ENCODE measurements around the gene GLUD1.
"Not testable (repeated sequence)": the region's sequence is repeated elsewhere in the genome, so short reads cannot be mapped to it uniquely, and the experiment has no call there.

The GLUD1 gene

DNA sequence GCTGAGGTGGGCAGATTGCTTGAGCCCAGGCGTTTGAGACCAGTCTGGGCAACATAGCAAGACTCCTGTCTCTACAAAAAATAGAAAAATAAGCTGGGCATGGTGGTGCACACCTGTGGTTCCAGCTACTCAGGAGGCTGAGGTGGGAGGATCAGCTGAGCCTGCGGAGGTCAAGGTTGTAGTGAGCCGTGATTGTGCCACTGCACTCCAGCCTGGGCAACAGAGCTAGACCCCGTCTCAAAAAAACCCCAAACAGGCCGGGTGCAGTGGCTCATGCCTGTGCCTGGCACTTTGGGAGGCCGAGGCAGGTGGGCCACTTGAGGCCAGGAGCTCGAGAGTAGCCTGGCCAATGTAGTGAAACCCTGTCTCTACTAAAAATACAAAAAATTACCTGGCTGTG, 51.1 kb downstream of the GLUD1 start:
- DNase-seq (ENCODE audit: low spot score), result not testable (repeated sequence)

- no peak for DNase-seq (ENCODE audit: low spot score)
These were observed 55.9 kb downstream of the GLUD1 start for GRCh38 chr10:87038786-87039185.

DNA sequence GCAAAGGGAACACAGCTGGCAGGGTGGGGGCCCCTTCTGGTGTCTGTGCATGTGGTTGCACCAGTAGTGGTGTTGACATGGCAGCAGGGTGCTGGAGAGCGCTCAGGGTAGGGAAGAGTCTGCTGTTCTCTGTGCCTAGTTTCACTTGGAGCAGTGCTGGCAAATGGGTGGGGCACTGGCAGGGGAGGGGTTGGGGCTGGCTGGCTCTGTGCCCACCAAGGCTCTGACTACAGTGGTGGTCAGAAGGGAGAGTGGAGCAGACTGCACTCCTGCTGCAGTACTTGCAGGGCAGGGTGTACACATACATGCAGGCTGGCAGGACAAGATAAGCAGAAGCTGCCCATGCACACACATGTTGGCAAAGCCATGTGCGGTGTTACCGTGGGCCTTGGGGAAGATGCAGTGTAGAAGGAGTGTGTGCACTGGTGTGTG, 56.3 kb downstream of the GLUD1 start:
- DNase-seq (ENCODE audit: low spot score), result no peak

GRCh38 chr10:87036623-87037022, 58.0 kb downstream of the GLUD1 start:
- no peak for DNase-seq (ENCODE audit: low spot score)

DNA sequence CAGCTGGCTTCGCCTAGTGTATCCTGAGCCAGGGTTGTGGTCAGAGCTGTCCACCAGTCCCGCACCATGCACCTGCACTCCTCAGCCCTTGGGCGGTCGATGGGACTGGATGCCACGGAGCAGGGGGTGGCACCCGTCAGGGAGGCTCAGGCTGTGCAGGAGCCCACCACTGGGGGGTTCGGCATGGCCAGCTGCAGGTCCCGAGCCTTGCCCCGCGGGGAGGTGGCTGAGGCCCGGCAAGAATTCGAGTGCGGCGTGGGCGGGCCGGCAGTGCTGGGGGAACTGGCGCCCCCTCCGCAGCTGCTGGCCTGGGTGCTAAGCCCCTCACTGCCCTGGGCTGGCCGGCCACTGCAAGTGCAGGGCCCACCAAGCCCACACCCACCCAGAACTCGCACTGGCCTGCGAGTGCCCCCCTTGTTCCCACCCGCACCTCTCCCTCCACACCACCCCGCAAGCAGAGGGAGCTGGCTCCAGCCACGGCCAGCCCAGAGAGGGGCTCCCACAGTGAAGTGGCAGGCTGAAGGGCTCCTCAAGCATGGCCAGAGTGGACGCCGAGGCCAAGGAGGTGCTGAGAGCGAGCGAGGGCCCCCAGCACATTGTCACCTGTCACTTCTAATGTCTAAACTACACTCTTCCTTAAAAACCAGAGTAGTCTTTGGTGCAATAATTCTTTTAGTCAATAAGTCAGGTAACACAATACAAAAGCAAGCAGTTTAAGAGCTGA, 63.6 kb downstream of the GLUD1 start:
- no peak for DNase-seq (ENCODE audit: low spot score)

DNA sequence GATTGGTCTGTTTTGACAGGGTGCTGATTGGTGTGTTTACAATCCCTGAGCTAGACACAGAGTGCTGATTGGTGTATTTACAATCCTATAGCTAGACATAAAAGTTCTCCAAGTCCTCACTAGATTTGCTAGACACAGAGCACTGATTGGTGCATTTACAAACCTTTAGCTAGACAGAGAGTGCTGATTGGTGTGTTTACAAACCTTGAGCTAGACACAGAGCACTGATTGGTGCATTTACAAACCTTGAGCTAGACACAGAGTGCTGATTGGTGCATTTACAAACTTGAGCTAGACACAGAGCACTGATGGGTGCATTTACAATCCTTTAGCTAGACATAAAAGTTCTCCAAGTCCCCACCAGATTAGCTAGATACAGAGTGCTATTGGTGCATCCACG, 64.2 kb downstream of the GLUD1 start:
- DNase-seq (ENCODE audit: low spot score), result not testable (repeated sequence)

GRCh38 chr10:87026747-87027508, 67.7 kb downstream of the GLUD1 start:
- not testable (repeated sequence) for DNase-seq (ENCODE audit: low spot score)

DNA sequence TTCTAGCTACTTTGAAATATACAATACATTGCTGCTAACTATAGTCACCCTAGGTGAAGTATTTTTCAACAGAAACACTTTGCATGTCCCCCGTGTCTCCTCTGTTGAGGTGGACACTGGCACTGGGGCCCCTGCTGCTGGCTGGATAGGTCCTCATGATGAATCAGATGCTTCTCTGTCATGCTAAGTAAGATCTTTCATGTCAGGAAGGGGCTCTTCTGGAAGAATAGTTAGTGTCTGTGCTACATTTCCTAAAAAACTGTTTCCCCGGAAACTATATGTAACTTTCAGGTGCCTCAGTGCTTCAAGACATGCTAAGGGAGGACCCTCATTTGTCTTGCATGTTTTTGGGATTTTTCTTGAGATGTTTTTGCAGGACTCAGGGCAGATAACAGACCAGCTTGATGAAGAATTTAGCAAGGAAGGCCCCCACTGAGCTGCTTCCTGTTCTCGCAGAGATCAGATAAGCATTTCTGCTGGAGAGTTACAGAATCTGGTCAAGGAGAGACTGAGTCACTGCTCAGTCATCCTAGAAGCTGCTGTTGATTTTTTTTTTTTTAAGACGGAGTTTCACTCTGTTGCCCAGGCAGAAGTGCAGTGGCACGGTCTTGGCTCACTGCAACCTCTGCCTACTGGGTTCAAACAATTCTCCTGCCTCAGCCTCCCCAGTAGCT, 69.2 kb downstream of the GLUD1 start:
- not testable (repeated sequence) for DNase-seq (ENCODE audit: low spot score)

DNA sequence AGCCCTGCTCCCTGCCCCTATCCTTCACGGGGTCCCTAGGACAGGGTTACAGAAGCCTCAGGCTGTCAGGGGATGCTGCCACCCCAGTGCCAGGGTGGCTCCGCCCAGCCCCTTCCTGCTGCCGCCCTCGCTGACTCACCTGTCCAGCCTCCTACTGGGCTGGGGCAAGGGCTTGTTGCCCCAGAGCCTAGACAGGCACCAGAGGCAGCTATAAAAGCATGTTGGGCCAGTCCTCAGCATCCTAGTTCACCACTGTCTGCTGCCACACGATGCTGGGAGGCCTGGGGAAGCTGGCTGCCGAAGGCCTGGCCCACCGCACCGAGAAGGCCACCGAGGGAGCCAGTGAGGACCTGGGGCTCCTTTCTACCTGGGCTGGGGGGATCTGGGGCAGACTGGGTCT, 74.6 kb downstream of the GLUD1 start, which contains the start of gene FAM25A:
TSS of gene FAM25A (plus strand) at position 239 of the 400 bp plus-strand sequence. CDS start at position 270, 31 bp downstream.
- DNase-seq (ENCODE audit: low spot score), result not testable (repeated sequence)

- DNase-seq (ENCODE audit: low spot score), result not testable (repeated sequence)
These were observed 75.1 kb downstream of the GLUD1 start for GRCh38 chr10:87019504-87019903.

- DNase-seq (ENCODE audit: low spot score), result not testable (repeated sequence)
These were observed 75.6 kb downstream of the GLUD1 start for GRCh38 chr10:87019066-87019465.

GRCh38 chr10:87018127-87018526, 76.5 kb downstream of the GLUD1 start:
- DNase-seq (ENCODE audit: low spot score), result not testable (repeated sequence)

DNA sequence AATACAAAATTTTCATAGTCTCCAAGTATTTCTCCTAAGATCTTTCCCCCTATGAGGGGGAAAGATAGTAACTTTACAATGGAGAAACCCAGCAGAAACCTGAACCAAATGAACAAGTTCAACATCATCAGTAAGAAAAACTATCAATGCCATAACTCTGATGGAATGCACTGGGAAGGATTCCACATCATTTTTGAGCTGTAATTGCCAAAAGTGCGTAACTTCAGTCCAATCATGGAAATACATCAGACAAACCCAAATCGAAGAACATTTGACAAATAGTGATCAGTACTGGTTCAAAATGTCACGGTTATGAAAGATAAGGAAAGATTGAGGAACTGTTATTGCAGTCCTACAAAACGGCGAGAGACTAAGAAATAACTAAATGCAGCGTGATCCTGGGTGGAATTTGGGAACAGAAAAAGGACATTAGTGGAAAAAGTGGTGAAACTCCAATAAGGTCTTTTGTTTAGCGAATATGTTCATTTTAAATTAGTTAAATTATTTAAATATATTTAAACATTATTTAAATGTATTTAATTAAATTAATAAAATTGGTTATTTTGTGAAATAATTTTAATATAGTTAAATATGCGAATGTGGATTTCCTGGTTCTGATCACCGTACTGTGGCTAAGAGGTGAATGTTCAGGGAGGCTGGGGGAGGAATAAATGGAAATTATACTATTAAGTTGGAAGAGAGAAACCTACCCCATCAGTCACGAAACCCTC, 79.5 kb downstream of the GLUD1 start:
- not testable (repeated sequence) for DNase-seq (ENCODE audit: low spot score)

DNA sequence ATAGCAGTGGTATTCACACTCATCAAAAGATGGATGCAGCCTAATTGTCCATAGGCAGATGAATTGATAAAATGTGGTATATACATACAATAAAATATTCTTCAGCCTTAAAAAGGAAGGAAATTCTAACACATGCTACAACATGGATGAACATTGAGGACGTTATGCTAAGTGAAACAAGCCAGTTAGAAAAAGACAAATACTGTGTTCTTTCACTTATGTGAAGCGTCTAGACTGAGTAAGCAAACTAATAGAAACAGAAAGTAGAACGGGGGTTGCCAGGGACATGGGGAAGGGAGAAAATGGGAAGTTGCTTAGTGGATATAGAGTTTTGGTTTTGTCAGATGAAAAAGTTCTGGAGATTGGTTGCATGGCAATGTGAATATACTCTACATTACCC, 81.1 kb downstream of the GLUD1 start:
- not testable (repeated sequence) for DNase-seq (ENCODE audit: low spot score)

DNA sequence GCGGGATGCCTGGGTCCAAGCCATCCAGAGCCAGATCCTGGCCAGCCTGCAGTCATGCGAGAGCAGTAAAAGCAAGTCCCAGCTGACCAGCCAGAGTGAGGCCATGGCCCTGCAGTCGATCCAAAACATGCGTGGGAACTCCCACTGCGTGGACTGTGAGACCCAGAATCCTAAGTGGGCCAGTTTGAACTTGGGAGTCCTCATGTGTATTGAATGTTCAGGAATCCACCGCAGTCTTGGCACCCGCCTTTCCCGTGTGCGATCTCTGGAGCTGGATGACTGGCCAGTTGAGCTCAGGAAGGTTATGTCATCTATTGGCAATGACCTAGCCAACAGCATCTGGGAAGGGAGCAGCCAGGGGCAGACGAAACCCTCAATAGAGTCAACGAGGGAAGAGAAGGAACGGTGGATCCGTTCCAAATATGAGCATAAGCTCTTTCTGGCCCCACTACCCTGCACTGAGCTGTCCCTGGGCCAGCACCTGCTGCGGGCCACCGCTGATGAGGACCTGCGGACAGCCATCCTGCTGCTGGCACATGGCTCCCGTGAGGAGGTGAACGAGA, 85.4 kb downstream of the GLUD1 start:
- DNase-seq (ENCODE audit: low spot score), result not testable (repeated sequence)

GRCh38 chr10:87008303-87008702, 86.3 kb downstream of the GLUD1 start:
- not testable (repeated sequence) for DNase-seq (ENCODE audit: low spot score)

GRCh38 chr10:87007674-87008073, 87.0 kb downstream of the GLUD1 start:
- not testable (repeated sequence) for DNase-seq (ENCODE audit: low spot score)

GRCh38 chr10:87007124-87007523, 87.5 kb downstream of the GLUD1 start:
- DNase-seq (ENCODE audit: low spot score), result not testable (repeated sequence)

DNA sequence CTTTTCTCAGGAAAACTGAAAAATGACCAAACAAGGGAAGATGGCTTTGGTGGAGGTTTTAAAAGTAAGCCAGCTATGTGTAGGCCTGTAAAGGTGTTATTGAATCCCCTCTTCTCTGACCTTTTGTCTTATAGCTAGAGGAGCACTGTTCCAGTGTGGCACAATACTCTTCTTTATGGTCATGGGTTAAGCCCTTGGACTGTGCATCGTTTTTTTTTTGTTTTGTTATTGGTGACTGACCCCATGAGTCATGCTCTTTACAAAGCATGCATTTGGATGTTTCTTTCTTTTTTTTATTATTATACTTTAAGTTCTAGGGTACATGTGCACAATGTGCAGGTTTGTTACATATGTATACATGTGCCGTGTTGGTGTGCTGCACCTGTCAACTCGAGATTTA, 94.2 kb downstream of the GLUD1 start:
- no peak for DNase-seq (ENCODE audit: low spot score)

Data from globus pallidus (tissue), 1 donor.